Activated CD4-positive, alpha-beta T cell treated with anti-CD3 and anti-CD28 coated beads, Interleukin-2, amount 50 U/mL, for 24 hours (primary cell): ENCODE data around the gene SLC22A2.

Experiments
- DNase-seq, 2 donors: peaks; one replicate each; pipeline ENCODE4 v3.0.0-alpha.2; 2020; ENCODE audit warnings: low read depth in 1 of 2, low spot score in 1 of 2

SLC22A2 gene

GRCh38 chr6:160274871-160275510 is 16.4 kb upstream of the SLC22A2 start:
- DNase-seq, result no peak

GRCh38 chr6:160273750-160274149 is 15.1 kb upstream of the SLC22A2 start:
- DNase-seq, result no peak

GRCh38 chr6:160273196-160273595 is 14.6 kb upstream of the SLC22A2 start:
- no peak for DNase-seq

- no peak for DNase-seq
These were observed 14.1 kb upstream of the SLC22A2 start for GRCh38 chr6:160272707-160273106.

GRCh38 chr6:160270347-160270746 is 11.7 kb upstream of the SLC22A2 start:
- no peak for DNase-seq

GRCh38 chr6:160269771-160270170 is 11.2 kb upstream of the SLC22A2 start:
- DNase-seq, result no peak

- no peak for DNase-seq
These were observed 10.5 kb upstream of the SLC22A2 start for GRCh38 chr6:160269023-160269521.

- DNase-seq, result no peak
These were observed 8.5 kb upstream of the SLC22A2 start for GRCh38 chr6:160267102-160267501.

- DNase-seq, result no peak
These were observed 7.4 kb upstream of the SLC22A2 start for GRCh38 chr6:160265869-160266476.

GRCh38 chr6:160264061-160264612 is 5.5 kb upstream of the SLC22A2 start:
- no peak for DNase-seq

GRCh38 chr6:160263196-160263939 is 4.7 kb upstream of the SLC22A2 start:
- DNase-seq, result no peak

GRCh38 chr6:160261991-160262680 is 3.5 kb upstream of the SLC22A2 start:
- DNase-seq, result no peak

GRCh38 chr6:160260803-160261450 is 2.3 kb upstream of the SLC22A2 start:
- DNase-seq, result no peak

- DNase-seq, result no peak
These were observed 1.7 kb upstream of the SLC22A2 start for GRCh38 chr6:160260367-160260766.

GRCh38 chr6:160259598-160259997 is 977 bp upstream of the SLC22A2 start:
- DNase-seq, result no peak

GRCh38 chr6:160259143-160259425 is 463 bp upstream of the SLC22A2 start:
- no peak for DNase-seq

GRCh38 chr6:160256445-160256844 is 2.2 kb downstream of the SLC22A2 start:
- no peak for DNase-seq

GRCh38 chr6:160254467-160255312 is 3.9 kb downstream of the SLC22A2 start:
- no peak for DNase-seq

GRCh38 chr6:160253714-160254113 is 4.9 kb downstream of the SLC22A2 start:
- DNase-seq, result no peak

- no peak for DNase-seq
These were observed 5.3 kb downstream of the SLC22A2 start for GRCh38 chr6:160253292-160253691.
